ENCODE results near the gene PEAK3.
A peak's percentile ranks its signal among the peaks of the same experiment; 100 is the strongest.

PEAK3 gene

GRCh38 chr19:2236314-2237050 lies 45.5 kb downstream of the PEAK3 start, which contains the start of the genes PLEKHJ1 and SF3A2:
Gene PLEKHJ1 (minus strand): TSS chr19:2236329. CDS start chr19:2236248, 81 bp downstream.
Gene SF3A2 (plus strand): TSS chr19:2236824. CDS start chr19:2243419, 6,595 bp downstream.
- H4K8ac ChIP-seq (ENCODE audit: low read depth, low read length): peak within 1 kb of the TSS; percentile 16
- DNase-seq: peak; percentile 99
- peak within 1 kb of the TSS; percentile 91 for H3K18ac ChIP-seq (ENCODE audit: low read length)
- peak within 1 kb of the TSS; percentile 83 for H2BK5ac ChIP-seq (ENCODE audit: low read length)
- no peaks in the 10 kb centered on the region for H3K27me3 ChIP-seq (ENCODE audit: insufficient read depth, low read length, poor library complexity)
- peaks cover 17% of the 10 kb centered on the region for H3K79me1 ChIP-seq (ENCODE audit: low read length)
- peaks cover 5% of the 10 kb centered on the region for H3K4me1 ChIP-seq (ENCODE audit: control insufficient read depth, low read depth, low read length)
- peak within 1 kb of the TSS; percentile 83 for H3K4me2 ChIP-seq (ENCODE audit: low read length)
- H3K56ac ChIP-seq (ENCODE audit: low read length): peak within 1 kb of the TSS; percentile 99
- H4K5ac ChIP-seq (ENCODE audit: low read length): no peak within 1 kb of the TSS
- peak within 1 kb of the TSS; percentile 55 for H2BK120ac ChIP-seq (ENCODE audit: low read depth, low read length)
- H3K4me3 ChIP-seq (ENCODE audit: low read length): peak within 1 kb of the TSS; percentile 89
- H3K36me3 ChIP-seq (ENCODE audit: control insufficient read depth, insufficient read depth, low read length): peaks cover 4% of the 10 kb centered on the region
- H3K27ac ChIP-seq (ENCODE audit: low read depth, low read length): peak within 1 kb of the TSS; percentile 95
- no CpG with 5 or more reads among the region's 80 CpGs for WGBS (ENCODE audit: extremely low coverage, insufficient coverage, low lambda C conversion rate)
- H3K4ac ChIP-seq (ENCODE audit: low read depth, low read length): peak within 1 kb of the TSS; percentile 97
- no peak within 1 kb of the TSS for H2BK15ac ChIP-seq (replicated peaks; ENCODE audit: low read depth)
- H3K79me2 ChIP-seq (ENCODE audit: control insufficient read depth, insufficient read depth, low read length): peaks cover 68% of the 10 kb centered on the region
- H3K23ac ChIP-seq (ENCODE audit: low read length): peak within 1 kb of the TSS; percentile 57
- no peak within 1 kb of the TSS for H2AK5ac ChIP-seq (ENCODE audit: low read length)
- peak within 1 kb of the TSS; percentile 97 for H3K9ac ChIP-seq (ENCODE audit: low read length)

- Histone ChIP-seq H3K4ac (ENCODE audit: low read depth, low read length) (peak overlapping the region; percentile 97), H3K27ac (ENCODE audit: low read depth, low read length) (no peak overlapping the region), H2BK120ac (ENCODE audit: low read depth, low read length) (peak overlapping the region; percentile 55), H3K9ac (ENCODE audit: low read length) (peak overlapping the region; percentile 81), H4K8ac (ENCODE audit: low read depth, low read length) (no peak overlapping the region), H2BK15ac (replicated peaks; ENCODE audit: low read depth) (no peak overlapping the region), H3K4me2 (ENCODE audit: low read length) (no peak overlapping the region), H3K23ac (ENCODE audit: low read length) (no peak overlapping the region), H3K18ac (ENCODE audit: low read length) (peak overlapping the region; percentile 91), H3K4me3 (ENCODE audit: low read length) (peak overlapping the region; percentile 74), H4K5ac (ENCODE audit: low read length) (no peak overlapping the region), H2AK5ac (ENCODE audit: low read length) (no peak overlapping the region), H2BK5ac (ENCODE audit: low read length) (no peak overlapping the region), H3K79me1 (ENCODE audit: low read length) (peaks cover 17% of the 10 kb centered on the region), H3K36me3 (ENCODE audit: control insufficient read depth, insufficient read depth, low read length) (peaks cover 4% of the 10 kb centered on the region), H3K27me3 (ENCODE audit: insufficient read depth, low read length, poor library complexity) (no peaks in the 10 kb centered on the region), H3K79me2 (ENCODE audit: control insufficient read depth, insufficient read depth, low read length) (peaks cover 63% of the 10 kb centered on the region), H3K56ac (ENCODE audit: low read length) (peak overlapping the region; percentile 94), H3K4me1 (ENCODE audit: control insufficient read depth, low read depth, low read length) (peaks cover 5% of the 10 kb centered on the region)
- DNase-seq: no peak
- no CpG with 5 or more reads among the region's 28 CpGs for WGBS (ENCODE audit: extremely low coverage, insufficient coverage, low lambda C conversion rate)
These were observed 46.0 kb downstream of the PEAK3 start for GRCh38 chr19:2236064-2236313.

- no peak overlapping the region for H4K5ac ChIP-seq (ENCODE audit: low read length)
- H2BK15ac ChIP-seq (replicated peaks; ENCODE audit: low read depth): no peak overlapping the region
- peaks cover 14% of the 10 kb centered on the region for H3K79me1 ChIP-seq (ENCODE audit: low read length)
- H3K4ac ChIP-seq (ENCODE audit: low read depth, low read length): peak overlapping the region; percentile 97
- peak overlapping the region; percentile 74 for H3K4me3 ChIP-seq (ENCODE audit: low read length)
- DNase-seq: peak; percentile 40
- H2BK5ac ChIP-seq (ENCODE audit: low read length): no peak overlapping the region
- H3K36me3 ChIP-seq (ENCODE audit: control insufficient read depth, insufficient read depth, low read length): peaks cover 4% of the 10 kb centered on the region
- peak overlapping the region; percentile 16 for H3K23ac ChIP-seq (ENCODE audit: low read length)
- H3K4me1 ChIP-seq (ENCODE audit: control insufficient read depth, low read depth, low read length): peaks cover 5% of the 10 kb centered on the region
- peak overlapping the region; percentile 42 for H3K27ac ChIP-seq (ENCODE audit: low read depth, low read length)
- H4K8ac ChIP-seq (ENCODE audit: low read depth, low read length): no peak overlapping the region
- peaks cover 58% of the 10 kb centered on the region for H3K79me2 ChIP-seq (ENCODE audit: control insufficient read depth, insufficient read depth, low read length)
- H2AK5ac ChIP-seq (ENCODE audit: low read length): no peak overlapping the region
- peak overlapping the region; percentile 91 for H3K18ac ChIP-seq (ENCODE audit: low read length)
- peak overlapping the region; percentile 49 for H3K4me2 ChIP-seq (ENCODE audit: low read length)
- H3K9ac ChIP-seq (ENCODE audit: low read length): peak overlapping the region; percentile 81
- no peaks in the 10 kb centered on the region for H3K27me3 ChIP-seq (ENCODE audit: insufficient read depth, low read length, poor library complexity)
- no CpG with 5 or more reads among the region's 48 CpGs for WGBS (ENCODE audit: extremely low coverage, insufficient coverage, low lambda C conversion rate)
- H2BK120ac ChIP-seq (ENCODE audit: low read depth, low read length): peak overlapping the region; percentile 55
- peak overlapping the region; percentile 94 for H3K56ac ChIP-seq (ENCODE audit: low read length)
These were observed 46.5 kb downstream of the PEAK3 start for GRCh38 chr19:2235381-2236063.

GRCh38 chr19:2234996-2235380 lies 47.0 kb downstream of the PEAK3 start:
- peak overlapping the region; percentile 74 for H3K4me3 ChIP-seq (ENCODE audit: low read length)
- no peak overlapping the region for H2BK120ac ChIP-seq (ENCODE audit: low read depth, low read length)
- WGBS (ENCODE audit: extremely low coverage, insufficient coverage, low lambda C conversion rate): no CpG with 5 or more reads among the region's 6 CpGs
- peak overlapping the region; percentile 49 for H3K4me2 ChIP-seq (ENCODE audit: low read length)
- no peak for DNase-seq
- peak overlapping the region; percentile 97 for H3K4ac ChIP-seq (ENCODE audit: low read depth, low read length)
- peaks cover 5% of the 10 kb centered on the region for H3K4me1 ChIP-seq (ENCODE audit: control insufficient read depth, low read depth, low read length)
- H3K18ac ChIP-seq (ENCODE audit: low read length): no peak overlapping the region
- no peaks in the 10 kb centered on the region for H3K27me3 ChIP-seq (ENCODE audit: insufficient read depth, low read length, poor library complexity)
- peaks cover 14% of the 10 kb centered on the region for H3K79me1 ChIP-seq (ENCODE audit: low read length)
- H3K9ac ChIP-seq (ENCODE audit: low read length): peak overlapping the region; percentile 81
- H4K8ac ChIP-seq (ENCODE audit: low read depth, low read length): no peak overlapping the region
- H3K36me3 ChIP-seq (ENCODE audit: control insufficient read depth, insufficient read depth, low read length): peaks cover 4% of the 10 kb centered on the region
- no peak overlapping the region for H3K23ac ChIP-seq (ENCODE audit: low read length)
- H3K56ac ChIP-seq (ENCODE audit: low read length): peak overlapping the region; percentile 94
- H2BK15ac ChIP-seq (replicated peaks; ENCODE audit: low read depth): no peak overlapping the region
- H2BK5ac ChIP-seq (ENCODE audit: low read length): no peak overlapping the region
- H4K5ac ChIP-seq (ENCODE audit: low read length): no peak overlapping the region
- H3K79me2 ChIP-seq (ENCODE audit: control insufficient read depth, insufficient read depth, low read length): peaks cover 53% of the 10 kb centered on the region
- H3K27ac ChIP-seq (ENCODE audit: low read depth, low read length): no peak overlapping the region
- H2AK5ac ChIP-seq (ENCODE audit: low read length): no peak overlapping the region

GRCh38 chr19:2233601-2234280 lies 48.2 kb downstream of the PEAK3 start:
- no peak overlapping the region for H3K9ac ChIP-seq (ENCODE audit: low read length)
- H4K5ac ChIP-seq (ENCODE audit: low read length): no peak overlapping the region
- no CpG with 5 or more reads among the region's 25 CpGs for WGBS (ENCODE audit: extremely low coverage, insufficient coverage, low lambda C conversion rate)
- no peak overlapping the region for H3K18ac ChIP-seq (ENCODE audit: low read length)
- no peak overlapping the region for H2BK15ac ChIP-seq (replicated peaks; ENCODE audit: low read depth)
- H3K79me2 ChIP-seq (ENCODE audit: control insufficient read depth, insufficient read depth, low read length): peaks cover 40% of the 10 kb centered on the region
- peak overlapping the region; percentile 34 for H3K56ac ChIP-seq (ENCODE audit: low read length)
- peaks cover 4% of the 10 kb centered on the region for H3K36me3 ChIP-seq (ENCODE audit: control insufficient read depth, insufficient read depth, low read length)
- no peaks in the 10 kb centered on the region for H3K27me3 ChIP-seq (ENCODE audit: insufficient read depth, low read length, poor library complexity)
- no peak overlapping the region for H2BK5ac ChIP-seq (ENCODE audit: low read length)
- H3K4me1 ChIP-seq (ENCODE audit: control insufficient read depth, low read depth, low read length): peaks cover 5% of the 10 kb centered on the region
- H3K4ac ChIP-seq (ENCODE audit: low read depth, low read length): no peak overlapping the region
- no peak overlapping the region for H3K27ac ChIP-seq (ENCODE audit: low read depth, low read length)
- H3K4me3 ChIP-seq (ENCODE audit: low read length): no peak overlapping the region
- no peak overlapping the region for H4K8ac ChIP-seq (ENCODE audit: low read depth, low read length)
- peaks cover 14% of the 10 kb centered on the region for H3K79me1 ChIP-seq (ENCODE audit: low read length)
- no peak overlapping the region for H2BK120ac ChIP-seq (ENCODE audit: low read depth, low read length)
- H3K4me2 ChIP-seq (ENCODE audit: low read length): no peak overlapping the region
- no peak overlapping the region for H3K23ac ChIP-seq (ENCODE audit: low read length)
- DNase-seq: no peak
- no peak overlapping the region for H2AK5ac ChIP-seq (ENCODE audit: low read length)

All from mesendoderm (in vitro differentiated cells).